Measurements from ENCODE around the gene PDLIM1. TPM values are rescaled to one million over a fixed set of nuclear protein-coding genes. Genes with fewer than 3 reads are reported as not detected.

Gene PDLIM1
- total RNA-seq, 1 donor from 2014 or later: 113 TPM

- H3K36me3 Mint-ChIP-seq (ENCODE audit: insufficient read depth): peaks cover 8% of the 10 kb centered on the region
- no peaks in the 10 kb centered on the region for H3K9me3 Mint-ChIP-seq (ENCODE audit: low read depth)
- peaks cover 12% of the 10 kb centered on the region for H3K4me1 Mint-ChIP-seq (ENCODE audit: low read depth)
- H3K27me3 Mint-ChIP-seq: no peaks in the 10 kb centered on the region
- peak; percentile 87 for TF ChIP-seq CTCF (IDR thresholded peaks at IDR 0.05; ENCODE audit: unreplicated experiment)
- H3K4me3 Mint-ChIP-seq (ENCODE audit: low read depth): no peak overlapping the region
- peak; percentile 61 for DNase-seq (ENCODE audit: low spot score, unreplicated experiment)
- H3K27ac Mint-ChIP-seq: no peak overlapping the region
Observed at GRCh38 chr10:95246582-95247051, 44.2 kb downstream of the PDLIM1 start.

- peaks cover 8% of the 10 kb centered on the region for H3K36me3 Mint-ChIP-seq (ENCODE audit: insufficient read depth)
- no peak for DNase-seq (ENCODE audit: low spot score, unreplicated experiment)
- H3K4me1 Mint-ChIP-seq (ENCODE audit: low read depth): peaks cover 12% of the 10 kb centered on the region
- H3K9me3 Mint-ChIP-seq (ENCODE audit: low read depth): no peaks in the 10 kb centered on the region
- no peak for TF ChIP-seq CTCF (IDR thresholded peaks at IDR 0.05; ENCODE audit: unreplicated experiment)
- no peak overlapping the region for H3K4me3 Mint-ChIP-seq (ENCODE audit: low read depth)
- no peak overlapping the region for H3K27ac Mint-ChIP-seq
- no peaks in the 10 kb centered on the region for H3K27me3 Mint-ChIP-seq
Observed at GRCh38 chr10:95245425-95246055, 45.3 kb downstream of the PDLIM1 start.

- H3K36me3 Mint-ChIP-seq (ENCODE audit: insufficient read depth): peaks cover 19% of the 10 kb centered on the region
- no peaks in the 10 kb centered on the region for H3K27me3 Mint-ChIP-seq
- no peak overlapping the region for H3K27ac Mint-ChIP-seq
- H3K4me3 Mint-ChIP-seq (ENCODE audit: low read depth): no peak overlapping the region
- H3K9me3 Mint-ChIP-seq (ENCODE audit: low read depth): no peaks in the 10 kb centered on the region
- peaks cover 12% of the 10 kb centered on the region for H3K4me1 Mint-ChIP-seq (ENCODE audit: low read depth)
- DNase-seq (ENCODE audit: low spot score, unreplicated experiment): no peak
- no peak for TF ChIP-seq CTCF (IDR thresholded peaks at IDR 0.05; ENCODE audit: unreplicated experiment)
Observed at GRCh38 chr10:95244152-95244551, 46.7 kb downstream of the PDLIM1 start.

- Mint-ChIP-seq H3K9me3 (ENCODE audit: low read depth) (no peaks in the 10 kb centered on the region), H3K27ac (peak overlapping the region; percentile 69), H3K4me3 (ENCODE audit: low read depth) (no peak overlapping the region), H3K27me3 (no peaks in the 10 kb centered on the region), H3K36me3 (ENCODE audit: insufficient read depth) (peaks cover 20% of the 10 kb centered on the region), H3K4me1 (ENCODE audit: low read depth) (peaks cover 12% of the 10 kb centered on the region)
- no peak for TF ChIP-seq CTCF (IDR thresholded peaks at IDR 0.05; ENCODE audit: unreplicated experiment)
- DNase-seq (ENCODE audit: low spot score, unreplicated experiment): no peak
Observed at GRCh38 chr10:95243318-95243617, 47.5 kb downstream of the PDLIM1 start.

- peak; percentile 77 for TF ChIP-seq CTCF (IDR thresholded peaks at IDR 0.05; ENCODE audit: unreplicated experiment)
- H3K27me3 Mint-ChIP-seq: no peaks in the 10 kb centered on the region
- no peak overlapping the region for H3K4me3 Mint-ChIP-seq (ENCODE audit: low read depth)
Observed at GRCh38 chr10:95242581-95243317, 48.1 kb downstream of the PDLIM1 start.

More at GRCh38 chr10:95242581-95243317, 48.1 kb downstream of the PDLIM1 start:
- Mint-ChIP-seq H3K4me1 (ENCODE audit: low read depth) (peaks cover 11% of the 10 kb centered on the region), H3K9me3 (ENCODE audit: low read depth) (no peaks in the 10 kb centered on the region), H3K36me3 (ENCODE audit: insufficient read depth) (peaks cover 20% of the 10 kb centered on the region), H3K27ac (no peak overlapping the region)
- peak; percentile 29 for DNase-seq (ENCODE audit: low spot score, unreplicated experiment)

Data from progenitor cell of endocrine pancreas (in vitro differentiated cells).